ENCODE measurements around the gene OR2T34. TPM values are rescaled to one million over a fixed set of nuclear protein-coding genes. Genes with fewer than 3 reads are reported as not detected.

OR2T34 gene
- polyA plus RNA-seq, 1 donor from 2014 or later: not detected

GRCh38 chr1:248590055-248590454, 15.5 kb upstream of the OR2T34 start:
- Histone ChIP-seq H4K20me1 (ENCODE audit: insufficient read depth) (no peaks in the 10 kb centered on the region), H3K4me3 (ENCODE audit: low read length) (no peak overlapping the region), H3K9ac (ENCODE audit: low read length) (no peak overlapping the region), H3F3A (ENCODE audit: insufficient read depth, low read length, poor library complexity, severe bottlenecking) (no peaks in the 10 kb centered on the region), H3K27ac (ENCODE audit: low read length) (no peak overlapping the region), H3K27me3 (ENCODE audit: insufficient read depth, low read depth, low read length) (no peaks in the 10 kb centered on the region), H3K4me2 (ENCODE audit: low read length) (no peak overlapping the region), H3K36me3 (ENCODE audit: insufficient read depth, low read length) (no peaks in the 10 kb centered on the region), H3K9me2 (ENCODE audit: insufficient read depth, low read length) (no peaks in the 10 kb centered on the region), H3K79me2 (replicated peaks; ENCODE audit: insufficient read depth, low read length) (no peaks in the 10 kb centered on the region), H2AFZ (ENCODE audit: low read depth, low read length) (no peak overlapping the region), H3K9me3 (ENCODE audit: low read length) (peaks cover 4% of the 10 kb centered on the region)
- TF ChIP-seq SMC3 (conservative IDR thresholded peaks at IDR 0.05; ENCODE audit: poor library complexity): no peak
- no peak for TF ChIP-seq RAD21 (conservative IDR thresholded peaks at IDR 0.05)
- no peak for TF ChIP-seq EZH2 (IDR thresholded peaks at IDR 0.05; ENCODE audit: borderline replicate concordance, insufficient read depth, low read length, poor library complexity, severe bottlenecking)
- no peak for TF ChIP-seq POLR2AphosphoS5 (IDR thresholded peaks at IDR 0.05)
- no peak for TF ChIP-seq MXI1 (conservative IDR thresholded peaks at IDR 0.05; ENCODE audit: poor library complexity, severe bottlenecking)
- no peak for TF ChIP-seq EP300 (conservative IDR thresholded peaks at IDR 0.05; ENCODE audit: poor library complexity, severe bottlenecking)
- no peak for TF ChIP-seq CTCF (IDR thresholded peaks at IDR 0.05; ENCODE audit: poor library complexity, severe bottlenecking)
- no peak for TF ChIP-seq REST (IDR thresholded peaks at IDR 0.05; ENCODE audit: borderline replicate concordance)
- TF ChIP-seq TAF1 (IDR thresholded peaks at IDR 0.05; ENCODE audit: low read depth): no peak

- Histone ChIP-seq H3K4me2 (ENCODE audit: low read length) (no peak overlapping the region), H3K27ac (ENCODE audit: low read length) (no peak overlapping the region), H3K9me2 (ENCODE audit: insufficient read depth, low read length) (no peaks in the 10 kb centered on the region), H4K20me1 (ENCODE audit: insufficient read depth) (no peaks in the 10 kb centered on the region), H3K4me3 (ENCODE audit: low read length) (no peak overlapping the region), H3K9ac (ENCODE audit: low read length) (no peak overlapping the region), H2AFZ (ENCODE audit: low read depth, low read length) (no peak overlapping the region), H3K79me2 (replicated peaks; ENCODE audit: insufficient read depth, low read length) (no peaks in the 10 kb centered on the region), H3K36me3 (ENCODE audit: insufficient read depth, low read length) (no peaks in the 10 kb centered on the region), H3K27me3 (ENCODE audit: insufficient read depth, low read depth, low read length) (no peaks in the 10 kb centered on the region), H3F3A (ENCODE audit: insufficient read depth, low read length, poor library complexity, severe bottlenecking) (no peaks in the 10 kb centered on the region), H3K9me3 (ENCODE audit: low read length) (peaks cover 4% of the 10 kb centered on the region)
- TF ChIP-seq MXI1 (conservative IDR thresholded peaks at IDR 0.05; ENCODE audit: poor library complexity, severe bottlenecking) (no peak), POLR2AphosphoS5 (IDR thresholded peaks at IDR 0.05) (no peak), CTCF (IDR thresholded peaks at IDR 0.05; ENCODE audit: poor library complexity, severe bottlenecking) (no peak), EP300 (conservative IDR thresholded peaks at IDR 0.05; ENCODE audit: poor library complexity, severe bottlenecking) (no peak), SMC3 (conservative IDR thresholded peaks at IDR 0.05; ENCODE audit: poor library complexity) (no peak), RAD21 (conservative IDR thresholded peaks at IDR 0.05) (no peak), TAF1 (IDR thresholded peaks at IDR 0.05; ENCODE audit: low read depth) (no peak), EZH2 (IDR thresholded peaks at IDR 0.05; ENCODE audit: borderline replicate concordance, insufficient read depth, low read length, poor library complexity, severe bottlenecking) (no peak), REST (IDR thresholded peaks at IDR 0.05; ENCODE audit: borderline replicate concordance) (no peak)
Measured at GRCh38 chr1:248589334-248589733, 14.8 kb upstream of the OR2T34 start.

All from neural cell (in vitro differentiated cells).